Neural cell (in vitro differentiated cells): Measurements from ENCODE around the gene FANCG. TPM values are rescaled to one million over a fixed set of nuclear protein-coding genes. Genes with fewer than 3 reads are reported as not detected.

Experiments
- H2AFZ ChIP-seq: fragments of 200-600, 300-800 bp; sonication (generic), shearing (Covaris generic); 2 replicates; pipeline ENCODE4 v1.6.0; 2014; ENCODE audit warnings: low read depth, mild to moderate bottlenecking, antibody characterized with exemption, low read length, moderate library complexity
- H3F3A ChIP-seq: fragments of 200-600 bp; shearing (Covaris generic); 2 replicates; pipeline ENCODE4 v1.6.1; 2016; ENCODE audit warnings: mild to moderate bottlenecking, moderate library complexity, mixed read lengths, antibody characterized with exemption, low read length; ENCODE audit not compliant: insufficient read depth, poor library complexity, severe bottlenecking
- H3K27ac ChIP-seq: fragments of 200-600, 300-800 bp; sonication (generic), shearing (Covaris generic); 2 replicates; pipeline ENCODE4 v1.5.1; 2014; ENCODE audit warnings: mild to moderate bottlenecking, low read length, moderate library complexity
- H3K27me3 ChIP-seq: fragments of 300-800, 200-600 bp; sonication (generic), shearing (Covaris generic); 2 replicates; pipeline ENCODE4 v1.6.0; 2014; ENCODE audit warnings: mild to moderate bottlenecking, low read depth, low read length, moderate library complexity; ENCODE audit not compliant: insufficient read depth
- H3K36me3 ChIP-seq: fragments of 300-800, 200-600 bp; sonication (generic), shearing (Covaris generic); 2 replicates; pipeline ENCODE4 v1.5.1; 2014; ENCODE audit warnings: mild to moderate bottlenecking, antibody characterized with exemption, low read length, moderate library complexity; ENCODE audit not compliant: insufficient read depth
- H3K4me2 ChIP-seq: fragments of 300-800, 200-600 bp; sonication (generic), shearing (Covaris generic); 2 replicates; pipeline ENCODE4 v1.6.0; 2014; ENCODE audit warnings: mild to moderate bottlenecking, low read length
- H3K4me3 ChIP-seq: fragments of 300-800, 200-600 bp; sonication (generic), shearing (Covaris generic); 2 replicates; pipeline ENCODE4 v1.5.1; 2014; ENCODE audit warnings: mild to moderate bottlenecking, low read length, moderate library complexity
- H3K79me2 ChIP-seq: fragments of 200-600 bp; shearing (Covaris generic); replicated peaks from 2 replicates; pipeline ENCODE4 v1.6.0; 2014; ENCODE audit warnings: mild to moderate bottlenecking, low read length, moderate library complexity; ENCODE audit not compliant: insufficient read depth
- H3K9ac ChIP-seq: fragments of 300-800, 200-600 bp; sonication (generic), shearing (Covaris generic); 2 replicates; pipeline ENCODE4 v1.6.1; 2016; ENCODE audit warnings: mild to moderate bottlenecking, low read length, mixed read lengths
- H3K9me2 ChIP-seq: fragments of 200-600 bp; shearing (Covaris generic); 2 replicates; pipeline ENCODE4 v1.6.1; 2016; ENCODE audit warnings: mild to moderate bottlenecking, low read length, mixed read lengths; ENCODE audit not compliant: insufficient read depth
- H3K9me3 ChIP-seq: fragments of 200-600, 300-800 bp; sonication (generic), shearing (Covaris generic); 2 replicates; pipeline ENCODE4 v1.6.1; 2016; ENCODE audit warnings: mild to moderate bottlenecking, mixed run types, low read length, moderate library complexity, mixed read lengths
- H4K20me1 ChIP-seq: fragments of 200-600 bp; shearing (Covaris generic); 2 replicates; pipeline ENCODE4 v1.6.1; 2016; ENCODE audit warnings: mild to moderate bottlenecking, mixed run types; ENCODE audit not compliant: insufficient read depth
- EP300 ChIP-seq: fragments of 450-650 bp; conservative IDR thresholded peaks from 2 replicates; pipeline ENCODE4 v1.6.1; 2014; ENCODE audit warnings: antibody characterized with exemption, mild to moderate bottlenecking, moderate library complexity; ENCODE audit not compliant: poor library complexity, severe bottlenecking
- EZH2 ChIP-seq: fragments of 200-600, 300-800 bp; shearing (Covaris generic), sonication (generic); IDR thresholded peaks from 2 replicates; pipeline ENCODE4 v1.6.1; 2014; ENCODE audit warnings: antibody characterized with exemption, low read length, borderline replicate concordance, mild to moderate bottlenecking; ENCODE audit not compliant: insufficient read depth, poor library complexity, severe bottlenecking
- MXI1 ChIP-seq: fragments of 450-650 bp; conservative IDR thresholded peaks from 2 replicates; pipeline ENCODE4 v1.6.1; 2014; ENCODE audit warnings: antibody characterized with exemption, mild to moderate bottlenecking; ENCODE audit not compliant: poor library complexity, severe bottlenecking
- POLR2AphosphoS5 ChIP-seq: IDR thresholded peaks from 2 replicates; pipeline ENCODE4 v1.6.1; 2012
- RAD21 ChIP-seq: fragments of 450-650 bp; conservative IDR thresholded peaks from 2 replicates; pipeline ENCODE4 v1.6.1; 2014; ENCODE audit warnings: antibody characterized with exemption, mild to moderate bottlenecking, moderate library complexity
- SMC3 ChIP-seq: fragments of 450-650 bp; conservative IDR thresholded peaks from 2 replicates; pipeline ENCODE4 v1.6.1; 2014; ENCODE audit warnings: antibody characterized with exemption, mild to moderate bottlenecking, moderate library complexity; ENCODE audit not compliant: poor library complexity
- TAF1 ChIP-seq: IDR thresholded peaks from 2 replicates; pipeline ENCODE4 v1.6.1; 2012; ENCODE audit warnings: low read depth
- polyA plus RNA-seq: library from polyadenylated mRNA; depleted of rRNA; stranded (reverse); fragments of >200 nt; gene quantifications from 2 replicates; pipeline ENCODE4 v1.2.3, GENCODE V29; 2014
- TF ChIP-seq, protein P1 (sequence below): IDR thresholded peaks from 2 replicates; pipeline ENCODE4 v1.6.1; 2012; ENCODE audit warnings: borderline replicate concordance
- TF ChIP-seq, protein P2 (sequence below): fragments of 450-650 bp; IDR thresholded peaks from 2 replicates; pipeline ENCODE4 v1.5.1; 2014; ENCODE audit warnings: antibody characterized with exemption, mild to moderate bottlenecking, moderate library complexity; ENCODE audit not compliant: poor library complexity, severe bottlenecking

The FANCG gene
- polyA plus RNA-seq, 1 donor from 2014 or later = 56.0 TPM

- Histone ChIP-seq H3K27me3 (no peaks in the 10 kb centered on the region), H3K4me3 (no peak overlapping the region), H3K4me2 (no peak overlapping the region), H4K20me1 (no peaks in the 10 kb centered on the region), H3K36me3 (no peaks in the 10 kb centered on the region), H3K9ac (no peak overlapping the region), H3K27ac (peak overlapping the region; percentile 91), H2AFZ (no peak overlapping the region), H3K9me3 (no peaks in the 10 kb centered on the region), H3K79me2 (peaks cover 29% of the 10 kb centered on the region), H3F3A (peaks cover 7% of the 10 kb centered on the region), H3K9me2 (no peaks in the 10 kb centered on the region)
- TF ChIP-seq POLR2AphosphoS5 = no peak
- TF ChIP-seq, protein P1, sequence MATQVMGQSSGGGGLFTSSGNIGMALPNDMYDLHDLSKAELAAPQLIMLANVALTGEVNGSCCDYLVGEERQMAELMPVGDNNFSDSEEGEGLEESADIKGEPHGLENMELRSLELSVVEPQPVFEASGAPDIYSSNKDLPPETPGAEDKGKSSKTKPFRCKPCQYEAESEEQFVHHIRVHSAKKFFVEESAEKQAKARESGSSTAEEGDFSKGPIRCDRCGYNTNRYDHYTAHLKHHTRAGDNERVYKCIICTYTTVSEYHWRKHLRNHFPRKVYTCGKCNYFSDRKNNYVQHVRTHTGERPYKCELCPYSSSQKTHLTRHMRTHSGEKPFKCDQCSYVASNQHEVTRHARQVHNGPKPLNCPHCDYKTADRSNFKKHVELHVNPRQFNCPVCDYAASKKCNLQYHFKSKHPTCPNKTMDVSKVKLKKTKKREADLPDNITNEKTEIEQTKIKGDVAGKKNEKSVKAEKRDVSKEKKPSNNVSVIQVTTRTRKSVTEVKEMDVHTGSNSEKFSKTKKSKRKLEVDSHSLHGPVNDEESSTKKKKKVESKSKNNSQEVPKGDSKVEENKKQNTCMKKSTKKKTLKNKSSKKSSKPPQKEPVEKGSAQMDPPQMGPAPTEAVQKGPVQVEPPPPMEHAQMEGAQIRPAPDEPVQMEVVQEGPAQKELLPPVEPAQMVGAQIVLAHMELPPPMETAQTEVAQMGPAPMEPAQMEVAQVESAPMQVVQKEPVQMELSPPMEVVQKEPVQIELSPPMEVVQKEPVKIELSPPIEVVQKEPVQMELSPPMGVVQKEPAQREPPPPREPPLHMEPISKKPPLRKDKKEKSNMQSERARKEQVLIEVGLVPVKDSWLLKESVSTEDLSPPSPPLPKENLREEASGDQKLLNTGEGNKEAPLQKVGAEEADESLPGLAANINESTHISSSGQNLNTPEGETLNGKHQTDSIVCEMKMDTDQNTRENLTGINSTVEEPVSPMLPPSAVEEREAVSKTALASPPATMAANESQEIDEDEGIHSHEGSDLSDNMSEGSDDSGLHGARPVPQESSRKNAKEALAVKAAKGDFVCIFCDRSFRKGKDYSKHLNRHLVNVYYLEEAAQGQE = no peak
- no peak for TF ChIP-seq EP300
- no peak for TF ChIP-seq EZH2
- TF ChIP-seq RAD21 = no peak
- no peak for TF ChIP-seq SMC3
- no peak for TF ChIP-seq TAF1
- no peak for TF ChIP-seq MXI1
- TF ChIP-seq, protein P2, sequence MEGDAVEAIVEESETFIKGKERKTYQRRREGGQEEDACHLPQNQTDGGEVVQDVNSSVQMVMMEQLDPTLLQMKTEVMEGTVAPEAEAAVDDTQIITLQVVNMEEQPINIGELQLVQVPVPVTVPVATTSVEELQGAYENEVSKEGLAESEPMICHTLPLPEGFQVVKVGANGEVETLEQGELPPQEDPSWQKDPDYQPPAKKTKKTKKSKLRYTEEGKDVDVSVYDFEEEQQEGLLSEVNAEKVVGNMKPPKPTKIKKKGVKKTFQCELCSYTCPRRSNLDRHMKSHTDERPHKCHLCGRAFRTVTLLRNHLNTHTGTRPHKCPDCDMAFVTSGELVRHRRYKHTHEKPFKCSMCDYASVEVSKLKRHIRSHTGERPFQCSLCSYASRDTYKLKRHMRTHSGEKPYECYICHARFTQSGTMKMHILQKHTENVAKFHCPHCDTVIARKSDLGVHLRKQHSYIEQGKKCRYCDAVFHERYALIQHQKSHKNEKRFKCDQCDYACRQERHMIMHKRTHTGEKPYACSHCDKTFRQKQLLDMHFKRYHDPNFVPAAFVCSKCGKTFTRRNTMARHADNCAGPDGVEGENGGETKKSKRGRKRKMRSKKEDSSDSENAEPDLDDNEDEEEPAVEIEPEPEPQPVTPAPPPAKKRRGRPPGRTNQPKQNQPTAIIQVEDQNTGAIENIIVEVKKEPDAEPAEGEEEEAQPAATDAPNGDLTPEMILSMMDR = no peak
Observed at GRCh38 chr9:35105126-35105525, 25.4 kb upstream of the FANCG start.

DNA sequence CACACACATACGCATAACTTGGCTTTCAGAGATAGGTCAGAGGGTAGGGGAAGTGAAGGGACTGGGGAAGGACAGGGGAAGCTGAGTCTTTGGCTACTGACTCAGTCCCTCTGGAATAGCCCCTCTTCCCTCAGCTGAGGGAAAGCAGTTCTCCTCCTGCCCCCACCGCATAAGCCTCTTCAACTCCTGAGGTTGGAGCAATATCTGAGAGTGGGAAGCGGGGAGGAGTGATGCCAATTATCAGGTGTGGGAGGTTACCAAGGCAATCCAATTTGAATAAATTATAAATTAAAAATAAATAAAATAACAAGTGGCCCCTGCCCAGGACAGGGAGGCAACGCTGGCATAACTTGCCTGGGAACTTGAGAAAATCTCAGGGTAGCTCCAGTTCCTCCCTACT lies 24.8 kb upstream of the FANCG start:
- no peaks in the 10 kb centered on the region for H3K36me3 ChIP-seq
- peaks cover 23% of the 10 kb centered on the region for H3K79me2 ChIP-seq
- no peaks in the 10 kb centered on the region for H3K9me2 ChIP-seq
- peak overlapping the region; percentile 91 for H3K27ac ChIP-seq
- peak overlapping the region; percentile 77 for H3K4me3 ChIP-seq
- H4K20me1 ChIP-seq = no peaks in the 10 kb centered on the region
- no peaks in the 10 kb centered on the region for H3K27me3 ChIP-seq
- TF ChIP-seq, protein P1 = no peak
- TF ChIP-seq MXI1 = no peak
- TF ChIP-seq TAF1 = no peak
- no peak for TF ChIP-seq SMC3
- no peak for TF ChIP-seq RAD21
- TF ChIP-seq, protein P2 = no peak
- no peak for TF ChIP-seq EZH2
- TF ChIP-seq EP300 = no peak
- no peak for TF ChIP-seq POLR2AphosphoS5
- no peak overlapping the region for H2AFZ ChIP-seq
- H3K9ac ChIP-seq = peak overlapping the region; percentile 72
- H3F3A ChIP-seq = peaks cover 7% of the 10 kb centered on the region
- H3K9me3 ChIP-seq = no peaks in the 10 kb centered on the region
- no peak overlapping the region for H3K4me2 ChIP-seq
